Heart right ventricle (tissue), 16 donors: ENCODE data around the gene ATP11B. TPM values are rescaled to one million over a fixed set of nuclear protein-coding genes. Genes with fewer than 3 reads are reported as not detected.

Experiments
- ATAC-seq, 8 donors: fragments of 200-7000 bp; cut with Tn5 transposase; one replicate each; pipeline ENCODE4 v1.9.1; 2020; ENCODE audit warnings: mild to moderate bottlenecking in 8 of 8, moderate library complexity in 8 of 8, moderate number of reproducible peaks in 1 of 8
- DNase-seq, 2 donors: peaks; one replicate each; pipeline ENCODE4 v3.0.0-alpha.2; 2020
- H3K27ac ChIP-seq, 10 donors: fragments of 200-600 bp; sonication (generic) in 2 of 10; one replicate each; pipeline versions ENCODE4 v1.5.0 to v1.8.0; 2020 to 2022; ENCODE audit warnings: mild to moderate bottlenecking in 3 of 10
- H3K27me3 ChIP-seq, 7 donors: fragments of 200-600 bp; one replicate each; pipeline ENCODE4 v1.8.0; 2021 to 2022; ENCODE audit warnings: mild to moderate bottlenecking in 2 of 7
- H3K36me3 ChIP-seq, 9 donors: fragments of 200-600 bp; sonication (generic) in 1 of 9; one replicate each; pipeline versions ENCODE4 v1.5.0 to v1.8.0; 2020 to 2022; ENCODE audit warnings: mild to moderate bottlenecking in 2 of 9
- H3K4me1 ChIP-seq, 9 donors: fragments of 200-600 bp; sonication (generic) in 1 of 9; one replicate each; pipeline versions ENCODE4 v1.5.0 to v1.8.0; 2020 to 2022; ENCODE audit warnings: mild to moderate bottlenecking in 4 of 9
- H3K4me3 ChIP-seq, 10 donors: fragments of 200-600 bp; sonication (generic) in 2 of 10; one replicate each; pipeline versions ENCODE4 v1.5.0 to v1.8.0; 2020 to 2022; ENCODE audit warnings: mild to moderate bottlenecking in 7 of 10, moderate library complexity in 2 of 10
- H3K9me3 ChIP-seq, 11 donors: fragments of 200-600 bp in 10 of 11; sonication (generic) in 2 of 11; one replicate each; pipeline versions ENCODE4 v1.5.0 to v1.8.0; 2013 to 2022; ENCODE audit warnings: mild to moderate bottlenecking in 2 of 11, control low read depth in 1 of 11, moderate library complexity in 1 of 11
- CTCF ChIP-seq, 9 donors: fragments of 200-600 bp; sonication (generic) in 2 of 9; IDR thresholded peaks; one replicate each; pipeline versions ENCODE4 v1.5.0 to v1.8.0; 2021 to 2022; ENCODE audit warnings: antibody characterized with exemption in 9 of 9, mild to moderate bottlenecking in 5 of 9, moderate library complexity in 1 of 9
- WGBS, 2 donors: extraction: QIAGEN DNeasy Blood & Tissue Kit; methylation state at CpG; one replicate each; pipeline ENCODE4 v1.1.7; 2013; ENCODE audit warnings: inconsistent platforms in 1 of 2; 5-methylcytosine and 5-hydroxymethylcytosine counted together
- intact Hi-C, 10 donors: fragments of 100-400 bp; cut with DNase I; formaldehyde crosslinking; loops; one replicate each; pipeline versions ENCODE4 v1.11.1 to v1.14.2; 2022
- polyA plus RNA-seq, 2 donors: library from polyadenylated mRNA; stranded (reverse); fragments of 200-250 nt; gene quantifications; one replicate each; pipeline ENCODE4 v1.2.3, GENCODE V29; 2013
- total RNA-seq, 10 donors: library from RNA; stranded (reverse); fragmentation: NEBNext Ultra II Directional in 3 of 10; extraction: Animal tissue kit (Norgen Biotek cat#: 25700) in 3 of 10; gene quantifications; one replicate each; pipeline versions ENCODE4 v1.2.1 to v1.2.4, GENCODE V29; 2021 to 2023
- donor health status: Arrhythmogenic right ventricular cardiomyopathy.
- donor health status: ischemic (EF 13 %, LVEDD 7.1; RV severe dilation, severe dysfunction).
- donor health status: healthy with polysubstance abuse.
- donor health status: DM: no; HTN: yes; CAD: no.
- donor health status: DM: no; HTN: no; CAD: no.
- donor health status: ischemic (EF 25% LVEDD 6.9; RV normal size, moderate dysfunction).
- donor health status: ischemic (EF 25% LVEDD 5.7; RV mildly dilated, moderate dysfunction).
- donor health status: healthy.
- donor health status: DM: yes; HTN: yes; CAD: no.
- donor health status: Ischemic cardiomyopathy.
- donor health status: ischemic (EF 35%, LVEDD 5.7; RV mildly dilated, moderate dysfunction).
- donor health status: nonischemic (EF 11% LVEDD 7.7; RV severe dilation, severe dysfunction).
- donor health status: DM: yes; HTN: yes; CAD: no.
- donor health status: PGD.
- donor health status: ischemic (EF 29% LVEDD 5.4; RV normal size, mild dysfunction).
- donor health status: nonischemic (EF 23%, LVEDD 6.1; RV moderate dilation, normal function).

Gene ATP11B
- total and polyA plus RNA-seq, 12 donors = 5.3 to 47.8 (median 36.8) TPM

GRCh38 chr3:182812123-182812522, 18.8 kb downstream of the ATP11B start:
- H3K4me1 ChIP-seq = peaks cover 3 to 70% (median 40%) of the 10 kb centered on the region in 9 donors
- ATAC-seq (no peak), DNase-seq (no peak)
- no peaks in the 10 kb centered on the region for H3K9me3 ChIP-seq
- H3K27me3 ChIP-seq = no peaks in the 10 kb centered on the region
- intact Hi-C loops = no loop called here
- no peak overlapping the region for H3K4me3 ChIP-seq
- 38 to 56% methylated on average over 1 of the region's 1 CpG for WGBS, 2 donors
- H3K36me3 ChIP-seq = no peaks in the 10 kb centered on the region
- TF ChIP-seq CTCF (IDR thresholded peaks at IDR 0.05) = no peak
- H3K27ac ChIP-seq = peak overlapping the region in 1 of 10 donors; percentile 23

- no peak for TF ChIP-seq CTCF (IDR thresholded peaks at IDR 0.05)
- no peak for DNase-seq
- 84 to 85% methylated on average over 4 of the region's 4 CpGs for WGBS, 2 donors
- H3K9me3 ChIP-seq = no peaks in the 10 kb centered on the region
- intact Hi-C loops = no loop called here
- peaks cover 0 to 70% (median 31%) of the 10 kb centered on the region in 9 donors for H3K4me1 ChIP-seq
- no peak for ATAC-seq
- H3K4me3 ChIP-seq = no peak overlapping the region
- no peaks in the 10 kb centered on the region for H3K27me3 ChIP-seq
- no peaks in the 10 kb centered on the region for H3K36me3 ChIP-seq
- H3K27ac ChIP-seq = no peak overlapping the region
Measured at GRCh38 chr3:182814419-182815062, 21.2 kb downstream of the ATP11B start.

GRCh38 chr3:182816181-182816580, 22.9 kb downstream of the ATP11B start:
- Histone ChIP-seq H3K27me3 (no peaks in the 10 kb centered on the region), H3K36me3 (peaks cover 0 to 12% (median 0%) of the 10 kb centered on the region in 9 donors), H3K9me3 (no peaks in the 10 kb centered on the region), H3K4me1 (peaks cover 0 to 60% (median 33%) of the 10 kb centered on the region in 9 donors), H3K27ac (no peak overlapping the region), H3K4me3 (no peak overlapping the region)
- no peak for ATAC-seq
- WGBS, 2 donors = 20 to 25% methylated on average over 1 of the region's 1 CpG
- TF ChIP-seq CTCF (IDR thresholded peaks at IDR 0.05) = no peak
- no peak for DNase-seq
- intact Hi-C loops = no loop called here

- DNase-seq (no peak), ATAC-seq (peak in 3 of 8 donors; percentile 68 to 80 (median 75))
- Histone ChIP-seq H3K4me1 (peaks cover 0 to 48% (median 26%) of the 10 kb centered on the region in 9 donors), H3K27ac (no peak overlapping the region), H3K4me3 (peak overlapping the region in 2 of 10 donors; percentile 14 to 21), H3K27me3 (no peaks in the 10 kb centered on the region), H3K36me3 (peaks cover 0 to 24% (median 0%) of the 10 kb centered on the region in 9 donors), H3K9me3 (peaks cover 0 to 6% (median 0%) of the 10 kb centered on the region in 11 donors)
- TF ChIP-seq CTCF (IDR thresholded peaks at IDR 0.05) = no peak
- intact Hi-C loops = no loop called here
- WGBS, 2 donors = 57 to 59% methylated on average over 4 of the region's 4 CpGs
Measured at GRCh38 chr3:182818296-182818978, 25.1 kb downstream of the ATP11B start.
